Stimulated activated CD4-positive, alpha-beta T cell treated with anti-CD3 and anti-CD28 coated beads, TNF-alpha, amount 100 ng/mL, for 4 hours (primary cell): Measurements from ENCODE around the gene AMBRA1.
"Not testable (repeated sequence)": the region's sequence is repeated elsewhere in the genome, so short reads cannot be mapped to it uniquely, and the experiment has no call there.

Experiments
- DNase-seq, 3 experiments: peaks; one replicate each; pipeline ENCODE4 v3.0.0-alpha.2; 2020; ENCODE audit warnings: low read depth in 3 of 3

The AMBRA1 gene

DNA sequence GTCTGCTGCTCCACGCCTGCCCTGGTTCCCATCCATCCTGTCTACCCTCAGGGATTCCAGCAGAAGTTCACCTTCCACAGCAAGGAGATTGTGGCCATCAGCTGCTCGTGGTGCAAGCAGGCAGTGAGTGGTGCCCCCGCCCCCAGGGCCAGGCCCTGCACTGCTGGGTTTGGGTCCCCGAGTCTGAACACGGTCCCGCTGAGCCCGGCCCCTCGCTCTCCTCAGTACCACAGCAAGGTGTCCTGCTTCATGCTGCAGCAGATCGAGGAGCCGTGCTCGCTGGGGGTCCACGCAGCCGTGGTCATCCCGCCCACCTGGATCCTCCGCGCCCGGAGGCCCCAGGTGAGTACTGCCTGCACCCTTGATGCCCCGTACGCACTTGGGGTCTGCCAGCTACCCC is 222.6 kb downstream of the AMBRA1 start:
- not testable (repeated sequence) for DNase-seq

DNA sequence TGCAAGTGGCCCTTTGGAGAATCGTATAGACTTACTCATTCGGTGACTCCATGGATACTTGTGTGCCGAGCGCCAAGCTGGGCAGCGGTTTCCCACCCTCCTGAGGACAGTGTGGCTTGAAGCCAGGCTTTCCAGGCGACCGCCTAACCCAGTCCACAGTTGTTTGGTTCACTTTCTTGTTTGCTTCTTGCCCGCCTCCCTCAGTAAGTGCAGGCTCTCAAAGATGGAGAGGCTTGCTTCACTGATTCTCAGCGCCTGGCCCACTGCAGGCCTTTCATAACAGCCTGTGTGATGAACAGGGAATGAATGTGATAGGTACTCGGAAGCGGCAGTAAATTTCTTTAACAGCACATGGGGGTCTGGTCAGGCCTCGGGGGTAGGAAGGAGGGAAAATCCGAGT is 223.6 kb downstream of the AMBRA1 start:
- no peak for DNase-seq

DNA sequence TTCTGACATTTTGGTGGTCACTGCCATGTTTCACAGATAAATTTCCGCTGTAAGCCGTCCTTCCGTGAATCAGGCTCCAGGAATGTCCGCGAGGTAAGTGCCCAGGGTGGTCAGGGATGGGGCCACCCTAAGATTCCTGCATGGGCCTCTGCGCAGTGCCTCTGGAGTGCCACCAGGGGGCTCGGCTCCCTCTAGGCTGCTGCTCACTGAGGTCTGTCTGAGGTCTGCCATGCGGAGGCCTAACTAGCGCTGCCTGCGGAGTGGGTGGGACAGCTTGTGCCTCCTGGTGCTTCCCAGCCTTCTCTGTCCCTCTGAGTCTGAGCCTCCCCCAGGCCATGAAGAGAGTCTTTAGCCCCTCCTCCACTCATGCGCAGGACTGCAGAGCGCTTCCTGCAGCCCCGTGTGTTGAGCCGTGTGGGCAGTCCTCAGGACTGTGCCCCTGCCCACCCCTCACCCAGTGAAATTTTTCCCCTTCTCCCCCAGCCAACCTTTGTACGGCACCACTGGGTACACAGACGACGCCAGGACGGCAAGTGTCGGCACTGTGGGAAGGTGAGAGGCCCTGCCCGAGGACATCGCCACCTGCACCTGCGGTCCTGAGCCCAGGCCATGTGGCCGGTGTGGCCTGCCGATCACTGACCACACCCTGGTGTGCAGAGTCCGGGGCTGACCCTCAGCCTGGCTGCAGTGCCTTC is 224.2 kb downstream of the AMBRA1 start:
- DNase-seq, result no peak

DNA sequence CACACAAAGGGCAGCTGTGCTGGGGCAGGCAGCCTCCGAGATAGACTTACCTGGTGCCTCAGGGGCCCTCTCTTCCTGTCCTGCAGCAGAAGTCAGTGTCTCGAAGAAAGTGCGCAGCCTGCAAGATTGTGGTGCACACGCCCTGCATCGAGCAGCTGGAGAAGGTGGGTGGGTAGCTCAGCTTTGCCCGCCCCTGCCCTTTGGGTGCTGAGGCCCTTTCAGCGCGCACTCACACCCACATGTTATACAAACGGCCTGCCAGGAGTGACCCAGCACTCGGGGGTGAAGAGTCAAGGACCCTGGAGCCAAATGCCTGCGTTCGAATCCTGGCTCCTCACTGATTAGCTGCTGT is 225.9 kb downstream of the AMBRA1 start:
- no peak for DNase-seq

DNA sequence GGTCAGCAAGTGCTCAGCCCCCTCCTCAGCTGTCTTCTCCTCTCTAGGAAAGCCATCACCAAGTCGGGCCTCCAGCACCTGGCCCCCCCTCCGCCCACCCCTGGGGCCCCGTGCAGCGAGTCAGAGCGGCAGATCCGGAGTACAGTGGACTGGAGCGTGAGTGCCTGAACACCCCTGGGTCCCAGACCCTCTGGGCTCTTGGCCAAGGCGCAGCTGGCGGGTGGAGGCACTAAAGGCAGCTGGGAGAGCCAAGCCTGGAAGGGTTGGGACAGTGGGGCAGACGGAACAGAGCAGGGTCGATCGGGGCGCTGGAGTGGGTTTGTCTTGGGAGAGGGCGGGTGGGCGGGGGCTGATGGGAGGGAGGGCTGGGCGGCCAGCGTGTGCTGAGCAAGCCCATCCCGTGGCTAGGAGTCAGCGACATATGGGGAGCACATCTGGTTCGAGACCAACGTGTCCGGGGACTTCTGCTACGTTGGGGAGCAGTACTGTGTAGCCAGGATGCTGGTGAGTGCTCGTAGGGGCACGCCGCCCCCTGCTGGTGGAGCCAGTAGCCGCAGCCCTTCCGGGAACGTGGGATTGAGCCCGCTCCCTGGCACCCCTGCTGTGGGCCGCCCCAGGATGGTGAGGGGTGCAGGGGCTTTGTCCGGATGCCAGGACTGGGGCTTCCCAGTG is 226.4 kb downstream of the AMBRA1 start:
- DNase-seq, result peak in 2 of 3 experiments; percentile 56 to 57

DNA sequence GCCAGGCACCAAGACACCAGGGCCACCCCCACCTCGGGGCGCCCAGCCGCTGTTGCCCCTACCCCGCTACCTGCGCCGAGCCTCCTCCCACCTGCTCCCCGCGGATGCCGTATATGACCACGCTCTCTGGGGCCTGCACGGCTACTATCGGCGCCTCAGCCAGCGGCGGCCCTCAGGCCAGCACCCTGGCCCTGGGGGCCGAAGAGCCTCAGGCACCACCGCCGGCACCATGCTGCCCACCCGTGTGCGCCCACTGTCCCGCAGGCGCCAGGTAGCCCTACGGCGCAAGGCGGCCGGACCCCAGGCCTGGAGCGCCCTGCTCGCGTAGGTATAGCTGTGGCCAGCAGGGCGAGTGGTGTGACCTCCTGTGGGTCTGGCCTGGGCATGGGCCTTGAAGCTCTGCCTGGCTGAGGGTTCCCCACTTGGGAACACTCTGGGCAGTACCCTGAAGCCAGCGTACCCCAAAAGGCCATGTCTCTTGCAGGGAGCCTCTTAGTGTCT is 227.1 kb downstream of the AMBRA1 start:
- DNase-seq, result no peak

DNA sequence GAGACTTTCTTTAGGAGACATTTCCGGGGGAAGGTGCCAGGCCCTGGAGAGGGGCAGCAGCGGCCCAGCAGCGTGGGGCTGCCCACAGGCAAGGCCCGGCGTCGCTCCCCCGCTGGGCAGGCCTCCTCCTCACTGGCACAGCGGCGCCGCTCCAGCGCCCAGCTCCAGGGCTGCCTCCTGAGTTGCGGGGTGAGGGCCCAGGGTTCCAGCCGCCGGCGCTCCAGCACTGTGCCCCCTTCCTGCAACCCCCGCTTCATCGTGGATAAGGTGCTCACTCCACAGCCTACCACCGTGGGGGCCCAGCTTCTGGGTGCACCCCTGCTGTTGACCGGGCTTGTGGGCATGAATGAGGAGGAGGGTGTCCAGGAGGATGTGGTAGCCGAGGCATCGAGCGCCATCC is 227.6 kb downstream of the AMBRA1 start:
- DNase-seq, result no peak

DNA sequence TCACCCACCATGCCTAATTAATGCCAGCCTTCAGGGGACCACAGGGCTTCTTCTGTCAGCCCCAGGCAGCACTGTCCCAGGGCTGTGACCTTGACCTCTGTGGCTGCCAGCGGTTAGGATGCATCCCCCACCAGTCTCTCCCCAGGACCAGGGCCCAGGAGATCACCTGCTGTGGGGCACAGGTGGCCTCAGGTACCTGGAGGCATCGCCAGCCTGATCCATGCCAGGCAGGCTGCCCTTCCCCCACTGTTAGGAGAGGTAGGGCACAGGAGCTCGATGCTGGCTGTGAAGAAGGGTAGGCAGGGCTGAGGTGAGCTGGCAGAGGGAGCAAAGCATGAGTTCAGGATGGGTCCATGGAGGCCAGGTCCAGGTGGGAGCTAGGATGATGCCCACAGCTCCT is 229.0 kb downstream of the AMBRA1 start:
- DNase-seq, result no peak

DNA sequence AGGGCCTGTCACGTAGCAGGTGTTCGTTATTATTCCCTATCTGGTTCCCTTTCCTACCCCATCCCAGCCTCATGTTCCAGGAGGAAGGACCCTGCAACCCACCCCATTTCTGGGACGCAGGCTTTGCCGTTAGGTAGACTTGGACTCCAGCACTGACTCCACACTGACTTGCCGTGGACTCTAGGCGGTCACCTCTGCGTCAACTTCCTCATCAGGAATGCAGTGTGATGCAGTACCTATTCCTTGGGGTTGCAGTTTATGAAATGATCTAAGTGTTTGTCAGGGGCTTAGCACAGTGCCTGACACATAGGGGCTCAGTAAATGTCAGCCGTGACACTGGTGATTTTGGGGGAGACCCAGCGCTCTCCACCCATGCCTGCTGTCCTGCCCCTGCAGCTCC is 229.8 kb downstream of the AMBRA1 start:
- DNase-seq, result no peak

DNA sequence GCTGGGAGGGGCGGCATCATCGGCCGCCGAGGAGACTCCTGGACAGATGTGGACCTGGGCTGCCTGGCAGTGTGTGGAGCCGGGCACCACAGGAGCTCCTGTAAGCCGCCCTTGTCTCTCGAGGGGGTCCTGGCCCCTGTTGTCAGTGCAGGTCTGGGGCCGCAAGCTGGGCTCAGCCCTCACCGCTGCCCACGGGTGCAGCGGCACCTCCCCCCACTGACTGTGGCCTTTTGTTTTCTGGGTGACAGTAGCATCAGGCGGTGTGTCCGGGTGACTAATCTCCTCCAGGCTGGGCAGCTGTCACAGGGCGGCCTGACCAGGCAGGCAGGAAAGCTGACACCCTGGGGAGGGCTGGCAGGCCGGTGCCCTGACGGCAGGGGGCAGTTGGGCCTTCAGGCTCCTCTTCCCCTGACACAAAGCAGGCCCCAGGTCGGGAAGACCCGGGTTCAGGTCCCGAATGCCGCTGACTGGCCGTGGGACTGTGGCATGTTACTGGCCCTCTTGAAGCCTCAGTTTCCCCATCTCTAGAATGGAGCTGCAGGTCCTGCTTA is 230.3 kb downstream of the AMBRA1 start:
- DNase-seq, result no peak

DNA sequence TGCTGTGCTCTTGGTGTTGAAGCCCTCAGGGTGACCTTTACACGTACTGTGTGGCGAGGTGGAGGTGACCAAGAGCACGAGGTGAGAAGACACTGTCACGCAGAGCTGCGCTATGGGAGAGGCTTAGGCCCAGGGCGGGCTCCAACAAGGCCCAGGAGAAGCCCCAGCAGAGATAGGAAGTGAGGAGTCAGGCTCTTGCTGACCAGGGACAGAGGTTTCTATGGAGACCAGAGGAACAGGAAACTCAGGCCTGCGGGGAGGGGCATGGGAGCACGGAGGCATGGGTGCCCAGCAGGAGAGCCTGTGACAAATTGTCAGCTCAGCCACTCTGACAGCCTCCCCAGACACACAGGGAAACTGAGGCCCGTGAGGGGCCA is 230.8 kb downstream of the AMBRA1 start:
- DNase-seq, result no peak

DNA sequence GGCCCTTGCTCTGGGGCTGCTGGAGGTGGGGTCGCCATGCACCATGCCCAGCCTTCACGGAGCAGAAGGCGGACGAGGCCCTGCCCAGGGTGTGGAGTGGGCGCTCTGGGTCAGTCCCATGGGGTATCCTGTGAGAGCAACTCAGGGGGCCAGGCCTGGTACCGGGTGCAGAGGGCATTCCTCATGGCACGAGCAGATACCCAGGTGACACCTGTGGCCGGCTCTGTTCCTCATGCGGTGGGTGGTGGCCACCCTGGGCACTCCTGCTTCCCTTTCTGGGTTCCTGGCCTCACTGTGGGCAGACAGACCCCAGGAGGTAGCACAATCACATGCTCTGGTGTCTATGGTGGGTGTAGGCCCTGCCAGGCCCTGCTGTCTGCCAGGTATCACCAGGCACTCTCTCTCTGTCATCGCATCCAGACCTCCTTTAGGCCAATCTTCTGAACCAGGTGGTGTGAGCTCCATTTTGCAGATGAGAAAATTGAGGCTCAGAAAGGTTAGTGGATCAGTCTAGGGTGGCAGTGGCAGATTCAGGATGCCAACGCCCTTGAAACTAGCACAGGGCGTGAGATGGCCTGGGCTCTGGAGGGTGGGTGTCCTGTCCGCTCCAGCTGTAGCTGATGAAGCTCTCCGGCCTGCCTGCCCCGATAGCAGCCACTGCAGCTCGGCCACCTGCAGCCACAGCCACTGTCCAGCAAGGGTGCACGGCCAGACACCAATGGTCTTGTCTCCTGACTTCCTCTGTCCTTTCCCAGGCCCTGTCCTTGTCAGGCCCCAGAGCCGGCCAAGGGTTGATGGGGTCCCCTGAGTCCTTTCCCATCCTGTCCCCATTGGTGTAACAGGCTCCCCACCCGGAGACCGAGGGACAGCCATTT is 231.4 kb downstream of the AMBRA1 start:
- no peak for DNase-seq

DNA sequence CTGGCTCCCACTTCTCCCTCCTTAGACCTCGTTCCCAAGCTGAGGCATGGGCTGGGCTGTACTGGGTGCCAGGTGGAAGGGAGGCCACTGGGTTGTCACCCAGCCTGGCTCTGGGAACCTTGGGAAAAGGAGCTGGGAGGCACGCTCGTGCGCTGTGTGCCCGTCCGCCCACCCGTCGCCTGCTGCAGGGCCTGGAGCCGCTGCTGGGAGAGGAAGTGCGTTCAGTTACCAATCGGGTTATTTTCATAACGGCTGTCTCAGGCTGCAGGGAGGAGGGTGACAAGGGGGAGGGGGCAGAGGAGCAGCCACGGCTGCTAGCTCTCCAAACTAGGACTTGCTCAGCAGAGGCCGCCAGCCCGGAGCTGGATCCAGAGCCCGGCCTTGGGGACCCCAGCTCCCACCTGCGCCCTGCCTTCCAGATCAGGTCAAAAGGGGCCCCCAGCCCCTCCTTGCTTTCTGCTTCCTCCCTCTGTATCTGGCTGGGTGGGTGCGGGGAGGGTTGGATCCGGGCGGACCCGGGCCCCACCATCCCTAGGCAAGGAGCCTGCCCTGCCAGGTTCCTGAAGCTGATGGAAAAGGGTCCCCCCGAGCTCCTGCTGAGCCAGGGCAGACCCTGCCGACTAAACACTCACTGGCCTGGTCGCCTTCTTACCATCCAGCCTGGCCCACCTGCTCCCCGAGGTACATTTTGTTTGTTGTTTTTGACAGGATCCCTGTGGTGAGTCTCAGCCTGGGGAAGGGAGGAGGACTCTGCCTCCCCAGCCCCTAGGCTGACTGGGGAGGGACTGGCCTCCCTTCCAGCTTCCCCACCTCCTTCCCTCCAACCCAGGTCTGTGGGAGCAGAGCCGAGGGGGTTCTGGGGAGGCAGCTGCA is 232.3 kb downstream of the AMBRA1 start:
- peak in 1 of 3 experiments; percentile 38 for DNase-seq

DNA sequence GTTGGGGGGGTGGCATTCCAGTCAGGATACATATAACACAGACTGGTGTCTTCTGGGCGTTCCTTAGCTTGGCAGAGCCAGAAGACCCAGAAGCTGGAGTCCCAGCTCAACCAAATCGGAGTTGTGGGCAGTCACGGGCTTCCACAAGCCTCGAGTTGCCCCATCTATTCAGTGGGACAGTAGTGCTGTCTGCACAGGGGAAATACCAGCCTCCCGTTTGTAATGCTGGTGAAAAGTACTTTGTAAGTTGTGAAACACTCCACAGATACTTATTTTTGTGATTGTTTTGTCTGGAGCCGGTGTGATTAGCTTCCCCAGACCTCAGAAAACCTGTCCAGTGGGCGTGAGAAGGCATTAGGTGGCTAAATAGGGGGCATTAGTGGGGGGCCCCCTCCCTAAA is 232.9 kb downstream of the AMBRA1 start:
- DNase-seq, result no peak

DNA sequence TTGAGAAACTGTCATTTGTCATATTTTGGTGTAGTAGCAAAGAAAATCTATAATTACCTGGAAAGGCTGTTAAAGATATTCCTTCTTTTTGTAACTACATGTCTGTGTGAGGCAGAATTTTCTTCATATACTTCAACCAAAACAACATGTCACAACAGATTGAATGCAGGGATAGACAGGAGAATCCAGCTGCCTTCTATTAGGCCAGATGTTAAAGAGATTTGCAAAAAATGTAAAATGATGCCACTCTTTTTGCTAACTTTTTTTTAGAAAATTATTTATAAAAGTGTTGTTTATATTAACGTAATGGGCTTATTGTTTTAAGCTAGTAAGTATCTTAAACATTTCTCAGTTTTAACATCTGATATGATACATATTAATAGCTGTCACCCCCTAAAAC is 233.9 kb downstream of the AMBRA1 start:
- no peak for DNase-seq

DNA sequence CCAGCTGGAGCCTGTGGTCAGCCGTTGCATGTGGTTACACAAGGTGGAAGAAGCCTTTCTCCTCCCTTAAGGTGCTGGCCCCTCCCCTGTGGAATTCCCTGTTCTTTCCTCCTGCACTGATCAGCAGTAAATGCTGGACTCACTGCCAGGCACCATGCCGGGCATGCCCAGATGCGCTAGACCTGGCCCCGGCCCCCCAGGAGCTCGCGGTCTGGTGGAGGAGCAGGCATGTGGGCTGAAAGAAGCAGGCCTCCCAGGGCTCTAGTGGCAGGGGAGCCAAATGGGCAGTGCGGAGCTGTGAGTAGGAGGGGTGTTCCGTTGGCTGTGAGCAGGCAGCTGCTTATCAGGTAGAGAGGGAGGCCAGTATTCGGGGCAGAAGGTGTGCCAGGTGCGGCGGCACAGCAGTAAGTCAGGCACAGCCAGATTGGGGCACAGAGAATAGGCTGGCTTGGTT is 236.3 kb downstream of the AMBRA1 start:
- DNase-seq, result no peak

DNA sequence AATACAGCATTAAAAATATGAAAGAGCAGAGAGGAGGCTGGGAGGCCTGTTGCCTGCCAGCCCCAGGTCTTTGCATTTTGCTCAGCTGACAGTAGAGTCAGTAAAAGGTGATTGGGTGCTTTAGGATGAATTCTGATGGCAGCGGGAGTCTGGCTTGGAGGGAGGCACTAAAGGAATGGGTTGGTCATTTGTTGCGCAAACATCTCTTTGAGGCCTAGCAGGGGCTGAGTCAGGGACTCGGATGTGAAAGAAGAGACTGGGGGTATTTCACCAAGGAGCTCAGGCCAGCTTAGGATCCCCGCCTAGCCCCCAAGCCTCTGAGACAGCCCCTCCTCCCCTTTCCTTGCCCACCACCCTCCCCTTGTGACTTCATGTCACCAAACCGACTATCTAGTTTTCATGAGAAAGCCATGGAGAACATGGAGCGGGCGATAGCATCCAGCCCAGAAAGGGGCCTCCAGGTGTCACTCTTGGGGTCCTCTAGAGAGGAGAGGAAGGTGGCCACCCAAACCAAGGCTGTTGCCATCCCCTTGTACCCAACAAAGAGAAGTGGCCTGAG is 236.8 kb downstream of the AMBRA1 start:
- no peak for DNase-seq

DNA sequence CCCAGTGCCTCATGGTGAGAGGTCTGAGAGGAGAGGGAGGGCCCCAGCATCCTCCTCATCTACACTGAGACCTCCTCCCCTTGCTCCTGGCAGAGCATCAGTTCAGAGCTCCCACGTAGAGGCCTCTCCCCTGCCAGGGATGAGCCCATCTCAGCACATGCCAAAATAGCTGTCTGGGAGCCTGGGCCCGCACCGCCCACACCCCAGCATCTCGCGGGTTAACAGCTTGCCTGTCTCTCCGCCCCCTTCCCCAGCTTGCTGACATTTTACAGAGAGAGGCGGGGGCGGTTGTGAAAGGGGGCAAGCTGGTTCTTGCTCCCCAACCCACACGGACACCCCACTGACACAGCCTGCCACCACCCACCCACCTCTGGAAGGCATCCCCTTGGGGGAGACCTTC is 240.1 kb downstream of the AMBRA1 start:
- peak; percentile 34 to 72 (median 60) for DNase-seq

DNA sequence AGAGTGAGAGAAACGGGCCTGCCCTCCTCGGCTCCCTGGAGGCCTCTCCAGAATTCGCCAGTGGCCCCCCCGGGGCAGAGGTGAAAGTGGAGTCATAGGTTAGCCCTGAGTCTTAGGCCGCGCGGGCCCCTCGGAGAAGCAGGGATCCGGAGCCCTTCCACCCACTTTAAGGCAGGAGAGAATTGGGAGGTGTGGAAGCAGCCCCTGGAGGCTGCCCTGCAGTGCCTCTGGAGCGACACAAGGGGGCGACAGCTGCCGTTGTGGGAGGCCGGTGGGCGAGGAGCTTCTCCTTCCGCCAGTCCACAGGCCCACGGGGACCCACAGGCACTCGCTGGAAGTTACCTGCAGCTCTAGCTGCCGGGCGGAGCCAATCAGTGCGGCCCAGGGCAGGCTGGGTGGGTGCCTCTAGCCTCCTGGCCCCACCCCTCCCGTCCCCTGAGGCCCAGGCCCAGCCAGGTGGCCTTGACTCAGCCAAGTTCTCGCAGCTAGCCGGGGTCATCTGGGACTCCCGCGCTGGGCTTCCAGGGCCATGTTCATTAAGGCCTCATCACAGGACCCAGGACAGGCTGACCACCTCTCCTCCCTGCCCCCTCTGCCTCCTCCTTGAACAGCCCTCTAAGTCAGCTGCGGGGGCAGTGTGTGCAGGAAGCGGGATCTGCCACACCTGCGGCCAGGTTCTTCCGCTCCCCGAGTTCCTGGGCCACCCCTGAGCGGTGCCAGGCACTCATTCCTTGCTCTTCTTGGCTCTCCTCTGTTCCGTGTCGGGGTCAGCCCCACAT is 241.6 kb downstream of the AMBRA1 start:
- DNase-seq, result peak; percentile 48 to 58 (median 49)

DNA sequence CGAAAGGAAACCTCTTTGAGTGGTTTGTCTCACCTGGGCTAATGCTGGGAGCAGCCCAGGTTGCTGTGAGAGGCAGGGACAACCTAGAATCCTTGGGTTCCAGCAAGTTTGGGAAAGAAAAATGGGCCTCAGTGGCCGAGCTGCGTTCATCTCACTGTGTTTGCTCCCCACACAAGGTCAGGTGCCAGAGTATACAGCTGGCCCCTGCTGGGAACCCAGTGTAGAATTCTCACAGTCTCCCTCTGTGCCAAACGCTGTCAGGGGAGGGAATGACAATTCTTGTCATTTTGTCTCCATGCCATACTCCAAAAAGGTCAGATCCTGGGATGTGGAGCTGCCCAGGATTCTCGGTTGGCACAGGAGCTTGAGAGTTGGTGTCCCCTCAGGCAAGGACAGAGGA is 242.2 kb downstream of the AMBRA1 start:
- DNase-seq, result no peak
